Peyer's patch (tissue), 4 donors: ENCODE results near the gene GHRH. TPM values are rescaled to one million over a fixed set of nuclear protein-coding genes. Genes with fewer than 3 reads are reported as not detected.

Experiments used
- DNase-seq, 3 donors: peaks; one replicate each; pipeline ENCODE4 v3.0.0-alpha.2; 2017 to 2019
- H3K27ac ChIP-seq, 4 donors: fragments of 200-600 bp; sonication (generic); one replicate each; pipeline ENCODE4 v1.5.1; 2016 to 2019
- H3K27me3 ChIP-seq, 2 donors: fragments of 200-600 bp; sonication (generic); one replicate each; pipeline ENCODE4 v1.5.1; 2019
- H3K36me3 ChIP-seq, 3 donors: fragments of 200-600 bp; sonication (generic); one replicate each; pipeline ENCODE4 v1.5.1; 2016 to 2019
- H3K4me1 ChIP-seq, 4 donors: fragments of 200-600 bp; sonication (generic); one replicate each; pipeline ENCODE4 v1.5.1; 2016 to 2019
- H3K4me3 ChIP-seq, 4 donors: fragments of 200-600 bp; sonication (generic); 1 replicate in 3 of 4; 2 replicates in 1 of 4; pipeline ENCODE4 v1.5.1; 2016 to 2019; ENCODE audit warnings: mild to moderate bottlenecking in 1 of 4
- H3K9me3 ChIP-seq, 4 donors: fragments of 200-600 bp; sonication (generic); one replicate each; pipeline ENCODE4 v1.5.1; 2016 to 2019; ENCODE audit warnings: mild to moderate bottlenecking in 1 of 4
- POLR2A ChIP-seq, 2 donors: fragments of 450-650 bp; IDR thresholded peaks; one replicate each; pipeline ENCODE4 v1.5.1; 2017; ENCODE audit warnings: antibody characterized with exemption in 2 of 2, mild to moderate bottlenecking in 2 of 2, moderate library complexity in 2 of 2
- total RNA-seq, 4 donors: library from RNA; depleted of rRNA; stranded (reverse); fragments of >200 nt; gene quantifications; one replicate each; pipeline ENCODE4 v1.1.0, GENCODE V29; 2016
- TF ChIP-seq, protein P1 (sequence below), 6 experiments: fragments of 450-650 bp in 4 of 6; fragments of 200-600 bp in 2 of 6; sonication (generic) in 1 of 6; IDR thresholded peaks; one replicate each; pipeline ENCODE4 v1.5.1; 2017 to 2019; ENCODE audit warnings: antibody characterized with exemption in 6 of 6, mild to moderate bottlenecking in 3 of 6, moderate library complexity in 1 of 6

Gene GHRH
- total RNA-seq, 4 donors from 2014 or later, result not detected

DNA sequence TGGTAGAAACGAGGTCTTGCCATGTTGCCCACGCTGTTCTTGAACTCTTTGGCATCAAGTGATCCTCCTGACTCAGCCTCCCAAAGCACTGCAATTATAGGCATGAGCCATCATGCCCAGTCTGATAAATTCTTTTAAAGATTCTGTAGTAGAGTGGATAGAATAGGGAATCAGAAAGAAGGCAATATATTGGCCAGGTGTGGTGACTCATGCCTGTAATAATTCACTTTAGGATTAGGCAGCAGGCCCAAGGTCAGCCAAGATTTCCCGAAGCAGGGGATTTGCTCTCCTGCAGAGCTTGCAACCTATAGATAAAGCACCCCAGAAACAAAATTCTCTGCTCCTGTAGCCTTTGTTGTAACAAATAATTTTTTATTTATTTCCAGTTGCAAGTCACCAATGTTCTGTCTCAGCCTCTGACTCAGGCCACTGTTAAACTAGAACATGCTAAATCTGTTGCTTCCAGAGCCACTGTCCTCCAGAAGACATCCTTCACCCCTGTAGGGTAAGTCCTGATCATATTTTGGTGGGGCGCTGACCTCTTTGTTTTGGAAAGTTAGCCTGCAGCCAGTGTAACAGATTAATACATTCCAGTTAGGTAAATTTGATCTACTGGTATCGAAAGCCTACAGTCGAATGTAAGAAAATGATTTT, 51.8 kb downstream of the GHRH start:
- H3K36me3 ChIP-seq, result peaks cover 0 to 97% (median 5%) of the 10 kb centered on the region in 3 donors
- no peaks in the 10 kb centered on the region for H3K4me1 ChIP-seq
- TF ChIP-seq, protein P1, sequence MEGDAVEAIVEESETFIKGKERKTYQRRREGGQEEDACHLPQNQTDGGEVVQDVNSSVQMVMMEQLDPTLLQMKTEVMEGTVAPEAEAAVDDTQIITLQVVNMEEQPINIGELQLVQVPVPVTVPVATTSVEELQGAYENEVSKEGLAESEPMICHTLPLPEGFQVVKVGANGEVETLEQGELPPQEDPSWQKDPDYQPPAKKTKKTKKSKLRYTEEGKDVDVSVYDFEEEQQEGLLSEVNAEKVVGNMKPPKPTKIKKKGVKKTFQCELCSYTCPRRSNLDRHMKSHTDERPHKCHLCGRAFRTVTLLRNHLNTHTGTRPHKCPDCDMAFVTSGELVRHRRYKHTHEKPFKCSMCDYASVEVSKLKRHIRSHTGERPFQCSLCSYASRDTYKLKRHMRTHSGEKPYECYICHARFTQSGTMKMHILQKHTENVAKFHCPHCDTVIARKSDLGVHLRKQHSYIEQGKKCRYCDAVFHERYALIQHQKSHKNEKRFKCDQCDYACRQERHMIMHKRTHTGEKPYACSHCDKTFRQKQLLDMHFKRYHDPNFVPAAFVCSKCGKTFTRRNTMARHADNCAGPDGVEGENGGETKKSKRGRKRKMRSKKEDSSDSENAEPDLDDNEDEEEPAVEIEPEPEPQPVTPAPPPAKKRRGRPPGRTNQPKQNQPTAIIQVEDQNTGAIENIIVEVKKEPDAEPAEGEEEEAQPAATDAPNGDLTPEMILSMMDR (IDR thresholded peaks at IDR 0.05), result no peak
- no peak for TF ChIP-seq POLR2A (IDR thresholded peaks at IDR 0.05)
- no peak overlapping the region for H3K4me3 ChIP-seq
- H3K27me3 ChIP-seq, result no peaks in the 10 kb centered on the region
- DNase-seq, result no peak
- H3K27ac ChIP-seq, result no peak overlapping the region
- H3K9me3 ChIP-seq, result no peaks in the 10 kb centered on the region

DNA sequence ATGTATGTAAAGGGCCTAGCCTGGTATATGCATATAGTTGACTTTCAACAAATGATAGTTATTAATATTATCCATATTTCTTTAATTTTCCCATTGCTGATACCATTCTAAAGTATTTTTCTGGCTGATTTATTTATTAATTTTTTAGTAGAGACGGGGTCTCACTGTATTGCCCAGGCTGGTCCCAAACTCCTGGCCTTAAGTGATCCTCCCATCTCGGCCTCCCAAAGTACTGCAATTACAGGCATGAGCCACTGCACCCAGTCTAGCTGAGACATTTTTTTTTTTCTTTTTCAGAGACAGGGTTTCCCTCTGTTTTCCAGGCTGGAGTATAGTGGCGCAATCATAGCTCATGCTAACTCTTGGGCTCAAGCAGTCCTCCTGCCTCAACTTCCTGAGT, 52.4 kb downstream of the GHRH start:
- Histone ChIP-seq H3K4me3 (no peak overlapping the region), H3K9me3 (no peaks in the 10 kb centered on the region), H3K4me1 (no peaks in the 10 kb centered on the region), H3K27me3 (no peaks in the 10 kb centered on the region), H3K27ac (no peak overlapping the region), H3K36me3 (peaks cover 0 to 99% (median 5%) of the 10 kb centered on the region in 3 donors)
- no peak for DNase-seq
- TF ChIP-seq POLR2A (IDR thresholded peaks at IDR 0.05), result no peak
- TF ChIP-seq, protein P1 (IDR thresholded peaks at IDR 0.05), result no peak

DNA sequence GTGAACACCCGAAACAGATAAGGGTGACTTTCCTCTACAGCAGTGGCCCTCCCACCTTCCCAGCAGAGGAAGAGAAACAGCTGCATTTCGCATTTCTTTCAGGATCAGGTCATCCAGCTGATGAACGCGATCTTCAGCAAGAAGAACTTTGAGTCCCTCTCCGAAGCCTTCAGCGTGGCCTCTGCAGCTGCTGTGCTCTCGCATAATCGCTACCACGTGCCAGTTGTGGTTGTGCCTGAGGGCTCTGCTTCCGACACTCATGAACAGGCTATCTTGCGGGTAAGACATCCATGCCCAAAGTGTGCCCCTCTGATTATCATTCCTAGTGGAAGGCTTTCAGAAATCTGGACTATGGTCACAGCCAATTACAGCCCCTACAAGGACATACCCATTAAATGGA, 54.4 kb downstream of the GHRH start:
- Histone ChIP-seq H3K9me3 (no peaks in the 10 kb centered on the region), H3K27me3 (no peaks in the 10 kb centered on the region), H3K36me3 (peaks cover 0 to 90% (median 0%) of the 10 kb centered on the region in 3 donors), H3K4me1 (peaks cover 0 to under 1% (median 0%) of the 10 kb centered on the region in 4 donors), H3K27ac (no peak overlapping the region), H3K4me3 (no peak overlapping the region)
- no peak for TF ChIP-seq POLR2A (IDR thresholded peaks at IDR 0.05)
- TF ChIP-seq, protein P1 (IDR thresholded peaks at IDR 0.05), result no peak
- no peak for DNase-seq

DNA sequence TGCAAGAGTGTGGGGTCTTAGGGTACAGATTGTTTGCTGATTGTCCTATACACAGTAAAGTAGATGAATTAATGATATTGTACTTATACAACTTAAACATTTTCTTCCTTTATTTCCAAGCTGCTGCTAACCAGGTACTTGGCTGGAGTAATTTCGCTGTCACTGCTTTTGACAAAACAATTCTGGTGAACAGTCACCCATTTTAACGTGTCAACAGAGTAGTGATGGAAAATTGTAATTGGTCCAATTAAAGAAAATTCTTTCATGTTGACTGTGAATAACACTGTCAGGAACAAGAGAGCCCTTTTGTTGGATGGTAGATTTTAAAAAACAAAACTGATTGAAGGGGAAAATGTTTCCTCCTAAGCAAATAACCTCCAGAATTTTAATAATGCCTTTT, 55.8 kb downstream of the GHRH start:
- TF ChIP-seq POLR2A (IDR thresholded peaks at IDR 0.05), result no peak
- TF ChIP-seq, protein P1 (IDR thresholded peaks at IDR 0.05), result no peak
- no peaks in the 10 kb centered on the region for H3K9me3 ChIP-seq
- no peaks in the 10 kb centered on the region for H3K27me3 ChIP-seq
- peaks cover 0 to 10% (median 0%) of the 10 kb centered on the region in 4 donors for H3K4me1 ChIP-seq
- no peak for DNase-seq
- H3K36me3 ChIP-seq, result peaks cover 0 to 87% (median 0%) of the 10 kb centered on the region in 3 donors
- no peak overlapping the region for H3K27ac ChIP-seq
- H3K4me3 ChIP-seq, result no peak overlapping the region

DNA sequence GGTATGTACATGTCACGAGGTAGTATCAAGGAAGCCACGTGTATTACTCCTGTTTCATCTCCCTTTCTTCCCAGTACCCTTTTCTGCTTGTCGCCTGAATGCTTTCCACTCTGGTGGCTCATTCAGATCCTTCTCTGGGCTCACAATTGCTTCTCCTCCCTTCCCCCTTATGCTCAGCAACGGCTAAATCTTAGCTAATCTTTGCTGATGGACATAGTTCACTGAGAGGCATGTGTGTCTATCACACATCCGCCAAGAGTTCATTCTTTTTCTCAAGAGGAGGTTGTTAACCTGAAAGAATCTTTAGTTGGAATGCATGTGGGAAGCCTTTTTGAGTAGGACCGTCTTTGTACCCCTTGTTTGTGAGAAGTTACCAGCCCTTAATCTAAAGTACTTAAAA, 56.5 kb downstream of the GHRH start:
- Histone ChIP-seq H3K27ac (no peak overlapping the region), H3K4me3 (no peak overlapping the region), H3K36me3 (peaks cover 0 to 87% (median 0%) of the 10 kb centered on the region in 3 donors), H3K27me3 (no peaks in the 10 kb centered on the region), H3K9me3 (no peaks in the 10 kb centered on the region), H3K4me1 (peaks cover 0 to 10% (median 0%) of the 10 kb centered on the region in 4 donors)
- DNase-seq, result no peak
- TF ChIP-seq, protein P1 (IDR thresholded peaks at IDR 0.05), result no peak
- TF ChIP-seq POLR2A (IDR thresholded peaks at IDR 0.05), result no peak
